ENCODE measurements around the gene EEFSEC.

The EEFSEC gene

GRCh38 chr3:128438488-128439072 is 285.3 kb downstream of the EEFSEC start:
- Mint-ChIP-seq H3K27me3 (ENCODE audit: low read depth) (peaks cover 59% of the 10 kb centered on the region), H3K4me1 (no peaks in the 10 kb centered on the region), H3K27ac (no peak overlapping the region), H3K9me3 (no peaks in the 10 kb centered on the region), H3K4me3 (no peak overlapping the region), H3K36me3 (ENCODE audit: low read depth) (no peaks in the 10 kb centered on the region)
- TF ChIP-seq CTCF (IDR thresholded peaks at IDR 0.05; ENCODE audit: unreplicated experiment in 3 of 3): peak in 1 of 3 experiments; percentile 23

GRCh38 chr3:128439226-128439625 is 285.9 kb downstream of the EEFSEC start:
- H3K27me3 Mint-ChIP-seq (ENCODE audit: low read depth): peaks cover 59% of the 10 kb centered on the region
- TF ChIP-seq CTCF (IDR thresholded peaks at IDR 0.05; ENCODE audit: unreplicated experiment in 3 of 3): no peak
- no peaks in the 10 kb centered on the region for H3K36me3 Mint-ChIP-seq (ENCODE audit: low read depth)
- H3K9me3 Mint-ChIP-seq: no peaks in the 10 kb centered on the region
- no peak overlapping the region for H3K27ac Mint-ChIP-seq
- no peak overlapping the region for H3K4me3 Mint-ChIP-seq
- H3K4me1 Mint-ChIP-seq: no peaks in the 10 kb centered on the region

- no peak overlapping the region for H3K4me3 Mint-ChIP-seq
- no peak for TF ChIP-seq CTCF (IDR thresholded peaks at IDR 0.05; ENCODE audit: unreplicated experiment in 3 of 3)
Observed at GRCh38 chr3:128442070-128442469, 288.8 kb downstream of the EEFSEC start.

GRCh38 chr3:128442949-128443348 is 289.7 kb downstream of the EEFSEC start:
- peaks cover 52% of the 10 kb centered on the region for H3K27me3 Mint-ChIP-seq (ENCODE audit: low read depth)
- H3K36me3 Mint-ChIP-seq (ENCODE audit: low read depth): no peaks in the 10 kb centered on the region

More at GRCh38 chr3:128442070-128442469, 288.8 kb downstream of the EEFSEC start:
- peaks cover 3% of the 10 kb centered on the region for H3K9me3 Mint-ChIP-seq
- no peaks in the 10 kb centered on the region for H3K4me1 Mint-ChIP-seq
- peaks cover 49% of the 10 kb centered on the region for H3K27me3 Mint-ChIP-seq (ENCODE audit: low read depth)
- no peaks in the 10 kb centered on the region for H3K36me3 Mint-ChIP-seq (ENCODE audit: low read depth)
- no peak overlapping the region for H3K27ac Mint-ChIP-seq

GRCh38 chr3:128443771-128444170 is 290.5 kb downstream of the EEFSEC start:
- Mint-ChIP-seq H3K36me3 (ENCODE audit: low read depth) (no peaks in the 10 kb centered on the region), H3K4me1 (no peaks in the 10 kb centered on the region), H3K4me3 (no peak overlapping the region), H3K27ac (no peak overlapping the region), H3K9me3 (peaks cover 9% of the 10 kb centered on the region), H3K27me3 (ENCODE audit: low read depth) (peaks cover 59% of the 10 kb centered on the region)
- TF ChIP-seq CTCF (IDR thresholded peaks at IDR 0.05; ENCODE audit: unreplicated experiment in 3 of 3): no peak

More at GRCh38 chr3:128442949-128443348, 289.7 kb downstream of the EEFSEC start:
- no peak for TF ChIP-seq CTCF (IDR thresholded peaks at IDR 0.05; ENCODE audit: unreplicated experiment in 3 of 3)
- no peak overlapping the region for H3K27ac Mint-ChIP-seq
- H3K4me1 Mint-ChIP-seq: no peaks in the 10 kb centered on the region
- no peak overlapping the region for H3K4me3 Mint-ChIP-seq
- peaks cover 6% of the 10 kb centered on the region for H3K9me3 Mint-ChIP-seq

GRCh38 chr3:128445357-128445756 is 292.1 kb downstream of the EEFSEC start:
- H3K4me1 Mint-ChIP-seq: no peaks in the 10 kb centered on the region
- no peaks in the 10 kb centered on the region for H3K36me3 Mint-ChIP-seq (ENCODE audit: low read depth)

More at GRCh38 chr3:128445357-128445756, 292.1 kb downstream of the EEFSEC start:
- no peak overlapping the region for H3K27ac Mint-ChIP-seq
- peaks cover 51% of the 10 kb centered on the region for H3K27me3 Mint-ChIP-seq (ENCODE audit: low read depth)
- TF ChIP-seq CTCF (IDR thresholded peaks at IDR 0.05; ENCODE audit: unreplicated experiment in 3 of 3): no peak
- H3K9me3 Mint-ChIP-seq: peaks cover 10% of the 10 kb centered on the region
- no peak overlapping the region for H3K4me3 Mint-ChIP-seq

Data from nephron (organoid).